GM19372 (cell line): Measurements from ENCODE around the gene MARCHF6.
"Not testable (repeated sequence)": the region's sequence is repeated elsewhere in the genome, so short reads cannot be mapped to it uniquely, and the experiment has no call there.

Experiments used
- ATAC-seq: cut with Tn5 transposase; IDR thresholded peaks from one replicate; pipeline ENCODE4 v1.9.1; 2021; ENCODE audit warnings: mild to moderate bottlenecking, low read depth, moderate library complexity; ENCODE audit not compliant: unreplicated experiment

MARCHF6 gene

GRCh38 chr5:10353241-10354047 lies at the start of gene MARCHF6:
MARCHF6 (plus strand) TSS chr5:10353695; CDS start chr5:10353899, 204 bp downstream.
- peak; percentile 81 for ATAC-seq

GRCh38 chr5:10303699-10304170 lies 49.8 kb upstream of the MARCHF6 start:
- ATAC-seq: no peak

- ATAC-seq: no peak
Observed at GRCh38 chr5:10304932-10305331, 48.6 kb upstream of the MARCHF6 start.

GRCh38 chr5:10306114-10306513 lies 47.4 kb upstream of the MARCHF6 start:
- ATAC-seq: no peak

- no peak for ATAC-seq
Observed at GRCh38 chr5:10306806-10307205, 46.7 kb upstream of the MARCHF6 start.

GRCh38 chr5:10307206-10308148 lies 46.0 kb upstream of the MARCHF6 start, which contains the start of gene CMBL:
CMBL (minus strand) TSS chr5:10307902; CDS start chr5:10290762, 17,140 bp downstream.
- peak; percentile 87 for ATAC-seq

- ATAC-seq: no peak
Observed at GRCh38 chr5:10308844-10309243, 44.7 kb upstream of the MARCHF6 start.

GRCh38 chr5:10310066-10310779 lies 43.3 kb upstream of the MARCHF6 start:
- ATAC-seq: no peak

- not testable (repeated sequence) for ATAC-seq
Observed at GRCh38 chr5:10310835-10311570, 42.5 kb upstream of the MARCHF6 start.

- ATAC-seq: no peak
Observed at GRCh38 chr5:10311595-10312425, 41.7 kb upstream of the MARCHF6 start.

GRCh38 chr5:10315201-10315600 lies 38.3 kb upstream of the MARCHF6 start:
- ATAC-seq: no peak

- ATAC-seq: no peak
Observed at GRCh38 chr5:10315824-10316509, 37.5 kb upstream of the MARCHF6 start.

GRCh38 chr5:10317825-10318682 lies 35.4 kb upstream of the MARCHF6 start:
- ATAC-seq: no peak

- no peak for ATAC-seq
Observed at GRCh38 chr5:10319202-10319851, 34.2 kb upstream of the MARCHF6 start.

- ATAC-seq: no peak
Observed at GRCh38 chr5:10320793-10321192, 32.7 kb upstream of the MARCHF6 start.

GRCh38 chr5:10321882-10322281 lies 31.6 kb upstream of the MARCHF6 start:
- ATAC-seq: no peak
